Liver (tissue), 9 donors: ENCODE results near the gene GNG12. TPM values are rescaled to one million over a fixed set of nuclear protein-coding genes. Genes with fewer than 3 reads are reported as not detected.
A peak's percentile ranks its signal among the peaks of the same experiment; 100 is the strongest.

Source experiments
- DNase-seq: peaks from one replicate; pipeline ENCODE4 v3.0.0-alpha.2; 2017; ENCODE audit warnings: low spot score
- H3K27ac ChIP-seq, 2 donors: one replicate each; pipeline ENCODE4 v1.7.0; 2013; ENCODE audit warnings: inconsistent platforms in 2 of 2, low read length in 2 of 2, control low read depth in 1 of 2, low read depth in 1 of 2, mild to moderate bottlenecking in 1 of 2
- H3K27me3 ChIP-seq, 4 donors: one replicate each; pipeline versions ENCODE4 v1.6.1 to v1.7.0; 2013; ENCODE audit warnings: low read length in 3 of 4, inconsistent platforms in 1 of 4, mild to moderate bottlenecking in 1 of 4, moderate library complexity in 1 of 4; ENCODE audit not compliant: control insufficient read depth in 4 of 4, insufficient read depth in 4 of 4
- H3K36me3 ChIP-seq, 4 donors: one replicate each; pipeline versions ENCODE4 v1.6.1 to v1.7.0; 2013; ENCODE audit warnings: low read length in 3 of 4, mild to moderate bottlenecking in 3 of 4, low read depth in 1 of 4, moderate library complexity in 1 of 4; ENCODE audit not compliant: control insufficient read depth in 4 of 4, insufficient read depth in 3 of 4
- H3K4me1 ChIP-seq, 4 donors: one replicate each; pipeline versions ENCODE4 v1.6.1 to v1.7.0; 2013; ENCODE audit warnings: low read length in 3 of 4, mild to moderate bottlenecking in 3 of 4, moderate library complexity in 1 of 4; ENCODE audit not compliant: control insufficient read depth in 4 of 4, insufficient read depth in 4 of 4
- H3K4me3 ChIP-seq, 3 donors: one replicate each; pipeline versions ENCODE4 v1.6.1 to v1.7.0; 2013; ENCODE audit warnings: low read length in 3 of 3, control low read depth in 1 of 3, low read depth in 1 of 3, mild to moderate bottlenecking in 1 of 3
- H3K9ac ChIP-seq, 2 donors: one replicate each; pipeline ENCODE4 v1.7.0; 2013; ENCODE audit warnings: low read length in 2 of 2, mild to moderate bottlenecking in 2 of 2, moderate library complexity in 2 of 2, control low read depth in 1 of 2, low read depth in 1 of 2
- H3K9me3 ChIP-seq, 4 donors: one replicate each; pipeline versions ENCODE4 v1.6.1 to v1.7.0; 2013; ENCODE audit warnings: low read length in 3 of 4; ENCODE audit not compliant: control insufficient read depth in 4 of 4
- FOXA1 ChIP-seq: IDR thresholded peaks from 2 replicates; pipeline ENCODE4 v1.6.1; 2016; ENCODE audit warnings: antibody characterized with exemption
- FOXA2 ChIP-seq: IDR thresholded peaks from 2 replicates; pipeline ENCODE4 v1.6.1; 2016; ENCODE audit warnings: antibody characterized with exemption
- HNF4A ChIP-seq, 2 donors: conservative IDR thresholded peaks; 2 replicates each; pipeline ENCODE4 v1.6.1; 2016; ENCODE audit warnings: antibody characterized with exemption in 2 of 2, mild to moderate bottlenecking in 2 of 2
- HNF4G ChIP-seq: IDR thresholded peaks from 2 replicates; pipeline ENCODE4 v1.6.1; 2016; ENCODE audit warnings: antibody characterized with exemption
- JUND ChIP-seq, 2 donors: IDR thresholded peaks; 2 replicates each; pipeline ENCODE4 v1.6.1; 2016; ENCODE audit warnings: antibody characterized with exemption in 2 of 2
- NR2F2 ChIP-seq: IDR thresholded peaks from 2 replicates; pipeline ENCODE4 v1.6.1; 2016; ENCODE audit warnings: antibody characterized with exemption
- RAD21 ChIP-seq, 2 donors: IDR thresholded peaks; 2 replicates each; pipeline ENCODE4 v1.6.1; 2016; ENCODE audit warnings: antibody characterized with exemption in 2 of 2, mild to moderate bottlenecking in 2 of 2
- SP1 ChIP-seq: IDR thresholded peaks from 2 replicates; pipeline ENCODE4 v1.6.1; 2018; ENCODE audit warnings: antibody characterized with exemption, mild to moderate bottlenecking
- TAF1 ChIP-seq: conservative IDR thresholded peaks from 2 replicates; pipeline ENCODE4 v1.6.1; 2016; ENCODE audit warnings: antibody characterized with exemption, mild to moderate bottlenecking
- YY1 ChIP-seq: IDR thresholded peaks from 2 replicates; pipeline ENCODE4 v1.6.1; 2016; ENCODE audit warnings: antibody characterized with exemption, mild to moderate bottlenecking
- WGBS: extraction: QIAGEN DNeasy Blood & Tissue Kit; methylation state at CpG from one replicate; pipeline ENCODE4 v1.1.7; 2013; 5-methylcytosine and 5-hydroxymethylcytosine counted together
- polyA plus RNA-seq, 2 donors: library from polyadenylated mRNA; stranded (reverse) in 1 of 2; unstranded in 1 of 2; fragments of 200-250 nt in 1 of 2; fragments of >200 nt in 1 of 2; fragmentation: Nextera tagmentation in 1 of 2; extraction: Ambion mirVana in 1 of 2; gene quantifications; one replicate each; pipeline versions ENCODE4 v1.2.1 to v1.2.3, GENCODE V29; 2013 to 2015
- total RNA-seq, 2 donors: library from RNA; depleted of rRNA; stranded (reverse); fragments of >200 nt; gene quantifications; one replicate each; pipeline ENCODE4 v1.2.3, GENCODE V29; 2014
- TF ChIP-seq, protein P1 (sequence below): fragments of 150-350 bp; IDR thresholded peaks from 2 replicates; pipeline ENCODE4 v1.5.1; 2017; ENCODE audit warnings: improper control_type of control experiment, low read depth, low read length; ENCODE audit not compliant: missing input control
- TF ChIP-seq, protein P2 (sequence below): IDR thresholded peaks from 2 replicates; pipeline ENCODE4 v1.6.1; 2016; ENCODE audit warnings: antibody characterized with exemption
- TF ChIP-seq, protein P3 (sequence below): IDR thresholded peaks from 2 replicates; pipeline ENCODE4 v1.6.1; 2016; ENCODE audit warnings: antibody characterized with exemption, mild to moderate bottlenecking
- donor health status: healthy.
- donor health status: healthy.
- donor health status: healthy.
- donor health status: healthy.
- donor health status: healthy.

GNG12 gene
- total and polyA plus RNA-seq, 4 donors = 15.4 to 26.1 (median 19.7) TPM

DNA sequence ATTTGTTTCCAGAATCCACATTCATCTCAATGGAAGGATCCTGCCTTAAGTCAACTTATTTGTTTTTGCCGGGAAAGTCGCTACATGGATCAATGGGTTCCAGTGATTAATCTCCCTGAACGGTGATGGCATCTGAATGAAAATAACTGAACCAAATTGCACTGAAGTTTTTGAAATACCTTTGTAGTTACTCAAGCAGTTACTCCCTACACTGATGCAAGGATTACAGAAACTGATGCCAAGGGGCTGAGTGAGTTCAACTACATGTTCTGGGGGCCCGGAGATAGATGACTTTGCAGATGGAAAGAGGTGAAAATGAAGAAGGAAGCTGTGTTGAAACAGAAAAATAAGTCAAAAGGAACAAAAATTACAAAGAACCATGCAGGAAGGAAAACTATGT lies 145.6 kb downstream of the GNG12 start:
- Histone ChIP-seq H3K9ac (peak overlapping the region; percentile 70 to 94), H3K27ac (no peak overlapping the region)

DNA sequence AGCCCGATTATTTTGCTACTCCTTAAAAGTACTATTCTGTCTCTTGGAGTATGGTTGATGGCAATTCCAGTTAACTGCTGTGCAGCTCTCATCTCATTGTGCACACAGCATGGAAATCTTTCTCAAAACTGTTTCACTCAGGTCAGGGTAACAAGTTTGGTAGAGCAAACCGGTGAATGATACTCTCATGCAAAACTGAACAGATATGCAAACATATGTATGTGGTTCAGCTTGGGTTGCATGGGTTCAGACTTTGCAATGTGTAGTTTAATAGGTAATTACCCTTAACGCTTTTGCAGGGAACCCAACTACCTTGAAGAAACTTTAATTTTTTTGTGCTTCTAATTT lies 146.1 kb downstream of the GNG12 start:
- no peaks in the 10 kb centered on the region for H3K27me3 ChIP-seq
- H3K9me3 ChIP-seq = no peaks in the 10 kb centered on the region
- H3K4me1 ChIP-seq = peaks cover 0 to 28% (median 20%) of the 10 kb centered on the region in 4 donors
- H3K36me3 ChIP-seq = peaks cover 5 to 13% (median 8%) of the 10 kb centered on the region in 4 donors
- WGBS = 17% methylated on average over 3 of the region's 3 CpGs
- H3K9ac ChIP-seq = peak overlapping the region; percentile 70 to 94
- H3K27ac ChIP-seq = peak overlapping the region; percentile 88 to 97
- peak overlapping the region; percentile 74 to 98 (median 94) for H3K4me3 ChIP-seq
- DNase-seq = no peak
- TF ChIP-seq NR2F2 (no peak), FOXA1 (no peak), FOXA2 (no peak), HNF4A (conservative IDR thresholded peaks at IDR 0.05) (no peak), SP1 (no peak), RAD21 (IDR thresholded peaks at IDR 0.05) (no peak), TAF1 (no peak), JUND (IDR thresholded peaks at IDR 0.05) (no peak), HNF4G (no peak), YY1 (no peak)
- TF ChIP-seq, protein P1, sequence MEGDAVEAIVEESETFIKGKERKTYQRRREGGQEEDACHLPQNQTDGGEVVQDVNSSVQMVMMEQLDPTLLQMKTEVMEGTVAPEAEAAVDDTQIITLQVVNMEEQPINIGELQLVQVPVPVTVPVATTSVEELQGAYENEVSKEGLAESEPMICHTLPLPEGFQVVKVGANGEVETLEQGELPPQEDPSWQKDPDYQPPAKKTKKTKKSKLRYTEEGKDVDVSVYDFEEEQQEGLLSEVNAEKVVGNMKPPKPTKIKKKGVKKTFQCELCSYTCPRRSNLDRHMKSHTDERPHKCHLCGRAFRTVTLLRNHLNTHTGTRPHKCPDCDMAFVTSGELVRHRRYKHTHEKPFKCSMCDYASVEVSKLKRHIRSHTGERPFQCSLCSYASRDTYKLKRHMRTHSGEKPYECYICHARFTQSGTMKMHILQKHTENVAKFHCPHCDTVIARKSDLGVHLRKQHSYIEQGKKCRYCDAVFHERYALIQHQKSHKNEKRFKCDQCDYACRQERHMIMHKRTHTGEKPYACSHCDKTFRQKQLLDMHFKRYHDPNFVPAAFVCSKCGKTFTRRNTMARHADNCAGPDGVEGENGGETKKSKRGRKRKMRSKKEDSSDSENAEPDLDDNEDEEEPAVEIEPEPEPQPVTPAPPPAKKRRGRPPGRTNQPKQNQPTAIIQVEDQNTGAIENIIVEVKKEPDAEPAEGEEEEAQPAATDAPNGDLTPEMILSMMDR = no peak

More for the DNA sequence above, 145.6 kb downstream of the GNG12 start:
- Histone ChIP-seq H3K4me1 (peaks cover 0 to 28% (median 20%) of the 10 kb centered on the region in 4 donors), H3K9me3 (no peaks in the 10 kb centered on the region), H3K4me3 (peak overlapping the region in 2 of 3 donors; percentile 74 to 94), H3K36me3 (peaks cover 5 to 13% (median 8%) of the 10 kb centered on the region in 4 donors), H3K27me3 (no peaks in the 10 kb centered on the region)
- no peak for TF ChIP-seq HNF4A (conservative IDR thresholded peaks at IDR 0.05)
- no peak for TF ChIP-seq NR2F2
- TF ChIP-seq, protein P2, sequence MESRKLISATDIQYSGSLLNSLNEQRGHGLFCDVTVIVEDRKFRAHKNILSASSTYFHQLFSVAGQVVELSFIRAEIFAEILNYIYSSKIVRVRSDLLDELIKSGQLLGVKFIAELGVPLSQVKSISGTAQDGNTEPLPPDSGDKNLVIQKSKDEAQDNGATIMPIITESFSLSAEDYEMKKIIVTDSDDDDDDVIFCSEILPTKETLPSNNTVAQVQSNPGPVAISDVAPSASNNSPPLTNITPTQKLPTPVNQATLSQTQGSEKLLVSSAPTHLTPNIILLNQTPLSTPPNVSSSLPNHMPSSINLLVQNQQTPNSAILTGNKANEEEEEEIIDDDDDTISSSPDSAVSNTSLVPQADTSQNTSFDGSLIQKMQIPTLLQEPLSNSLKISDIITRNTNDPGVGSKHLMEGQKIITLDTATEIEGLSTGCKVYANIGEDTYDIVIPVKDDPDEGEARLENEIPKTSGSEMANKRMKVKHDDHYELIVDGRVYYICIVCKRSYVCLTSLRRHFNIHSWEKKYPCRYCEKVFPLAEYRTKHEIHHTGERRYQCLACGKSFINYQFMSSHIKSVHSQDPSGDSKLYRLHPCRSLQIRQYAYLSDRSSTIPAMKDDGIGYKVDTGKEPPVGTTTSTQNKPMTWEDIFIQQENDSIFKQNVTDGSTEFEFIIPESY = no peak
- no peak for TF ChIP-seq FOXA1
- TF ChIP-seq YY1 = no peak
- TF ChIP-seq, protein P3, sequence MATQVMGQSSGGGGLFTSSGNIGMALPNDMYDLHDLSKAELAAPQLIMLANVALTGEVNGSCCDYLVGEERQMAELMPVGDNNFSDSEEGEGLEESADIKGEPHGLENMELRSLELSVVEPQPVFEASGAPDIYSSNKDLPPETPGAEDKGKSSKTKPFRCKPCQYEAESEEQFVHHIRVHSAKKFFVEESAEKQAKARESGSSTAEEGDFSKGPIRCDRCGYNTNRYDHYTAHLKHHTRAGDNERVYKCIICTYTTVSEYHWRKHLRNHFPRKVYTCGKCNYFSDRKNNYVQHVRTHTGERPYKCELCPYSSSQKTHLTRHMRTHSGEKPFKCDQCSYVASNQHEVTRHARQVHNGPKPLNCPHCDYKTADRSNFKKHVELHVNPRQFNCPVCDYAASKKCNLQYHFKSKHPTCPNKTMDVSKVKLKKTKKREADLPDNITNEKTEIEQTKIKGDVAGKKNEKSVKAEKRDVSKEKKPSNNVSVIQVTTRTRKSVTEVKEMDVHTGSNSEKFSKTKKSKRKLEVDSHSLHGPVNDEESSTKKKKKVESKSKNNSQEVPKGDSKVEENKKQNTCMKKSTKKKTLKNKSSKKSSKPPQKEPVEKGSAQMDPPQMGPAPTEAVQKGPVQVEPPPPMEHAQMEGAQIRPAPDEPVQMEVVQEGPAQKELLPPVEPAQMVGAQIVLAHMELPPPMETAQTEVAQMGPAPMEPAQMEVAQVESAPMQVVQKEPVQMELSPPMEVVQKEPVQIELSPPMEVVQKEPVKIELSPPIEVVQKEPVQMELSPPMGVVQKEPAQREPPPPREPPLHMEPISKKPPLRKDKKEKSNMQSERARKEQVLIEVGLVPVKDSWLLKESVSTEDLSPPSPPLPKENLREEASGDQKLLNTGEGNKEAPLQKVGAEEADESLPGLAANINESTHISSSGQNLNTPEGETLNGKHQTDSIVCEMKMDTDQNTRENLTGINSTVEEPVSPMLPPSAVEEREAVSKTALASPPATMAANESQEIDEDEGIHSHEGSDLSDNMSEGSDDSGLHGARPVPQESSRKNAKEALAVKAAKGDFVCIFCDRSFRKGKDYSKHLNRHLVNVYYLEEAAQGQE = no peak
- TF ChIP-seq JUND (IDR thresholded peaks at IDR 0.05) = no peak
- TF ChIP-seq RAD21 (IDR thresholded peaks at IDR 0.05) = no peak
- no peak for TF ChIP-seq FOXA2
- TF ChIP-seq SP1 = no peak
- 30% methylated on average over 4 of the region's 4 CpGs for WGBS
- no peak for DNase-seq
